ENCODE measurements around the gene GPA33.

Gene GPA33

GRCh38 chr1:167116174-167116573 lies 26.0 kb upstream of the GPA33 start:
- DNase-seq: no peak

DNA sequence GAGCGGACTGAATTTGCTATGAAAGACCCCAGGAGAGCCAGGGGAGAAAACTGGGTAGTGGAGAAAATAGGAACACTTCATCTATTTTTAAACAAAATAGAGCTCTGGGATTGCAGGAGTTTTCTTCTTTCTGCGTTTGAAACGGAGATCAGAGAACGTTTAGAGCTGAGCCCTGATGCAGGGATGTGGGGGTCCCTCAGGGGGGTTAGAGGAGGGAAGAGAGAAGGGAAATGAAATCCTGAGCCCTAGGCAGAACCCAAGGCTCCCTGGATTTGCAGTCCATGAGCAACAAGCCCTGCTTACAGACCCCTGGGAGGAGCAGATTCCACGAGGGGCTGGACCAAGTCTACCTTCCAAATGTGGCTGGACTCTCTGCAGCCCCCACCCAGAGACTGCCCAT lies 25.5 kb upstream of the GPA33 start:
- no peak for DNase-seq

- DNase-seq: no peak
Measured at GRCh38 chr1:167114725-167115124, 24.5 kb upstream of the GPA33 start.

GRCh38 chr1:167111868-167112709 lies 21.9 kb upstream of the GPA33 start:
- no peak for DNase-seq

GRCh38 chr1:167110586-167110985 lies 20.4 kb upstream of the GPA33 start:
- DNase-seq: no peak

DNA sequence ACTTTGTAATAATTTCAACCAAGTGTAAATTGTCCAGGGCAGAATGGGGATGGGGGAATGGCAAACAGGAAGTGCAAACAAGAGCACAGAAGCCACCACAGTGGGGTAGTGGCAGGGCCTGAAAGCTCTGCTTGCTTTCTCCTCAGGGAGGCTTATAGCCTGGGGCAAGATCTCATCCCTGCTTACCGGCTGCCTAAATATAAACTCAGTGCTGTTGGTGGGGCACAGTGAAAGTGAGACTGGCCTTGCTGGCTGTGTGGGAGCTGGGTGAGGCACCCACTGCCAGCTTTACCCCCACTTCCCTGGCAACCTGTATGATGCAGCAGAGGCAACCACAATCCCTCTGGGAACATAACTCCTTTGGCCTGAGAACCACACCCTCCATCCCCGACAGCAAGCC lies 18.9 kb upstream of the GPA33 start:
- no peak for DNase-seq

- DNase-seq: no peak
Measured at GRCh38 chr1:167107456-167107855, 17.3 kb upstream of the GPA33 start.

- no peak for DNase-seq
Measured at GRCh38 chr1:167106119-167106461, 15.9 kb upstream of the GPA33 start.

DNA sequence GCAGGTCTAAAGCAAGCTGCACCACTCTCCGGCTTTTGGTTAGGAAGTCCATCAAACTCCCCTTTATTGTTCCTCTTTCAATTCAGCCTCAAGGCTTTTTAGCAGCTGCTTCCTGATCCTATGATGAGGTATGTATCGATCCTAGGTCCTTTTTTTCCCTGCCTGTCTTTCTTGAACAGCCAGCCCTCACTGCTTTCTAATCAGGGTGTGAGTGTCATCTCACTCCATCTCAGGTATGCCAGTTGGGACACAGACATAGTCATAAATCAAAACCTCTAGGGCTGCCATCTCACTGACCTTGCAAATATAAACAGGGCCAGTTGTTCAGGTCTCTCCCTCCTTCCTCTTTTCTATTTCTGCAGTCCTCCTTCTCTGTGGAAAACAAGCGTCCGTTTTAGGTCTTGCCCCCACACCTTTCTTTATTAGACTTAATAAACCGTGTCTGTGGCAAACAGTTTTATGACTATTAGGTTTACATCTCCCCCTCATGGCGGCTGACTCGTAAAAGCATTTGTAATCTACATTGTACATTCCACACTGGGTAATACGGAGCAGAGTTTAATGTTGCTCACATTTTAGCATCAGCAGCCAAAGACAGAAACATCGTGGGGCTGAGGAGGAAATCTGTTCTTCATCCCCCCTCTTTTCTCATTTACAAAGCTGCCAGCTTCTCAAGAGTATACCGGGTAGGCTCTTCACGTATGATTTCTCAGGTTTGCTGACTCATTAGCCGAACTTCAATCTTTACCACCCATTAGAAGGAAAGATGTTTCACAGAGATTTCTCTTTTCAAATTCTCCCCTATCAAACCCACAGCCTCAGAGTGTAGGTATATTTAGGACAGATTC lies 15.3 kb upstream of the GPA33 start:
- no peak for DNase-seq

GRCh38 chr1:167104256-167104633 lies 14.1 kb upstream of the GPA33 start:
- DNase-seq: no peak

- DNase-seq: no peak
Measured at GRCh38 chr1:167102906-167103573, 12.9 kb upstream of the GPA33 start.

- no peak for DNase-seq
Measured at GRCh38 chr1:167101754-167102153, 11.6 kb upstream of the GPA33 start.

- no peak for DNase-seq
Measured at GRCh38 chr1:167100730-167101129, 10.6 kb upstream of the GPA33 start.

- DNase-seq: no peak
Measured at GRCh38 chr1:167099851-167100250, 9.7 kb upstream of the GPA33 start.

DNA sequence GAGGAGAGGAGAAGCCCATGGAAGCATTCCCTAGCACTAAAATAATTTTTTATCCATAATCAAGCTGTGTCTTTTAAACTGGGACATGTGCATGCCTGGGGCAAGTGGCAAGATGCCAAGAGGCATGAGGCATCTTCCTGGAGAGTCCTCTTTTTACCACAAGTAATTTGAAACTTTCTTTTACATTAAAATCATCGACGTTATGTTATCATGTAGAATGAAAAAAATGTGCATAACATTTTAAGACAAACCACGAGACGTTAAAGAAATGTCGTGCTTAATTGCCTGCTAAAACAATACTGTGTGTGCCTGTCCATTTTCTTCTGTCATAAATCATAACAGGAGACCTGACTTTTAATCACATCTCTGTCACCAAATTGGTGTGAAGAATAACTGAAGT lies 5.2 kb upstream of the GPA33 start:
- DNase-seq: peak; percentile 66

DNA sequence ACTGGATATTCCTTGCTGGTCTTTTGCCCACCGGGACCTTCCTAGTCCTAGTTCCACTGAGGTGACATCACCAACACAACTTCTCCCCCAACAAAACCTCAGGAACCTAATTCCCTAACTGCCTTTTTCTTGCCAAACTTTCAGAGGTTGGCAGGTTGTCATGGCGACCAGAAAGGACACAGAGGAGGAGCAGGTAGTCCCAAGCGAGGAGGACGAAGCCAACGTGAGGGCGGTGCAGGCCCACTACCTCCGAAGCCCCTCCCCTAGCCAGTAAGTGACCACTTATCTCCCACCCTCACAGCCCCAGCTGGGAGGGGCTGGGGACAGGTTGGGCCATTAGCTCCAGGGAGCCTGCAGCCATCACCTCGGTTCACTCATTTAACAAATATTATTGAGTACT lies 4.5 kb upstream of the GPA33 start:
- no peak for DNase-seq

DNA sequence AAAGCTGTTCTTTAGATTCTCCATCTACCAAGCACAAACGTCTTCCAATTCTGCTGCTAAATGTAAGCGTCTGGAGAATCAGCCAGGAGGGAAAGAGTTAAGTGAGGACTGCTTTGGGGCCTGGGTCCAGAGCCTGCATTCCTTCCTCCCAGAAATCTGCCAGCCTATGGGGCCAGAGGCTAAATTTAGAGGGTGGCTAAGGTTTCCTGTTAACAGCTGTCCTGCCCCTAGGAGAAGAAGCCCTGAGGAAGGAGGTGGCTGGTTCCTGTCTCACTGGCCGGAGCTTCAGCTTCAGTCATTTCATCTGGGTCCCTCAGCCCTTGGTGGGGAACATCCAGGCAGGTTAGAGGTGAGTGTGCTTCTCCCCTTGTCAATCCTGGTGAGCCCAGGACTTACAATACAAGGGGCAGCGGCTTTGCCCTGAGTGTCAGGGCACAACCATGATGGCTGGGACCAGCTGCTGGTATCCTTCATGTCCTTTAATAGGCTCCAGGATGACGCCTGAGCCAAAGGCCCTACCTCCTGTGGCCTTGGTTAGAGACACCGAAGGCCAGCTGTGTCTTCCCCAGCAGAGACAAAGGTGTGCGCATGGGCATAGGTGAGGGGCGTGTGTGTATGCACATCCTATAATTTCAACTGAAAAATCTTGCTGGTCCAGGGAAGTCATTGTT lies 3.8 kb upstream of the GPA33 start, which contains the start of gene STYXL2:
STYXL2 (plus strand) TSS at position 230 of the 671 bp plus-strand sequence. CDS start 775 bp downstream, outside the sequence.
- no peak for DNase-seq

GRCh38 chr1:167092653-167093052 lies 2.5 kb upstream of the GPA33 start:
- no peak for DNase-seq

DNA sequence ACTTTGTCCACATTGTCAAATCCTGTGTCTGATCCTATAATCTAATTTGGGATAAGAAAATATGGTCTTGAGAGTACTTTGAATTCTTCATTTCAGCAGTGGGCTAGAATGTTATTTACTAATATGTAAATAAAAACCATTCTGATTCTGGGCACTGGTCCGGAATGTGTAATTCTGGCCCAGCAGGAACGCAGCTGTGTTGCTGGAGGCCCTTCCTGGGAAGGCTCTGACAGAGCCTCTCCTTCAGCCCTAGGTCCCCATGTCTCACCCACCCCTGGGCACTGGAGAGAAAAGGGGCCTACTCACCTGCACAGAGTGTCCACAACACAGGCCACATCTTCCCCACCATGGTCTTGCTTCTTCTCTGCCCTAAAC lies 251 bp downstream of the GPA33 start:
- no peak for DNase-seq

DNA sequence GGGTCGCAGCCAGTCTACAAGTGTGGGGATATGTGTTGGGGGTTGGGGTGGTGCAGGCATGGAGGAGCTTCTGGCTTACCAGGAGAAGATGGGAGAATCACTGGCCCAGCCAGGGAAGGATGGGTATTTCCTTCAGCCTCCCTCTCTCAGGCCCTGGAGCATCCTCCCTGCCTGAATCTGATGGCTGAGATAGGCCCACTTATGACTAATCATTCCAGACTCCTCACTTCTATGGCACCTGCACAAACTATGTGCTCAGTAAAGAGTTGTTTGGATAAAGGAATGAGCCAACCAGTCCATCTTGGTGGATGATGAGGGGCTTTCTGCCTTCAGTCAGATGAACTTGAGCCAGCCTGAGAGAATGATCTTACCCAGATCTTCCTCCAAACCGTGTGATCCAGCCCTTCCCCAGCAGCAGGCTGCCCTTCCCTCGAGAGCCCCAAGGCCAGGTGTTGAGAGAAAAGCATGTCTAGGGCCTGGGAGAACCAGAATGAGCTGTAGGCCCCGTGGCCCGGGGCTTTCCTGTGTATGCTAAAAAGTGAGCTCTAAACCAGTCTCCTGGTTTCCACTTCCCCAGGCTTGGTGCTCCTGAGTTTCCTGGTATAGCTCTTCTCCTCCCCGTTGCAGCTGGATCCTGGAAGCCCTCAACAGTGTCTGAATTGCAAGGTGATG lies 1.3 kb downstream of the GPA33 start:
- DNase-seq: no peak

- no peak for DNase-seq
Measured at GRCh38 chr1:167086768-167087167, 3.4 kb downstream of the GPA33 start.

GRCh38 chr1:167086033-167086432 lies 4.1 kb downstream of the GPA33 start:
- no peak for DNase-seq

DNA sequence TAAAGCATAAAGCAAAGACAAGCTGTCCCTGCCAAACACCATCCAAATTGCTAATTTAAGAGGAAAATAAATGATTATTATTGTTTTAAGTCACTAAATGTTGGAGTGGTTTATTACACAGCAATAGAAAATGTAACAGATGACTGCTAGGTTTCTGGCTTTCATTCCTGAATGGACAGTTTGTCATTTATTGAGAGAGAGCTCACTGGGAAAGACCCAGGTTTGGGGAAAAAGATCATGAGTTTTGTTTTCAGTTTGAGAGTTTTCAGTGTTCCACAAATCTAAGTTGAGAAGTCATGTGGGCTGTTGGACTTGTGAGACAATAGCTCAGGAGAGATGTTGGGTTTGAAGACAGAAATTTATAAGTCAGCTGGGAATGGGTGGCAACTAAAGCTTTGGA lies 5.4 kb downstream of the GPA33 start:
- DNase-seq: no peak

All from fibroblast of skin of right quadriceps (primary cell).